GM18498 (cell line): ENCODE results near the gene SEC23B.
"Not testable (repeated sequence)": the region's sequence is repeated elsewhere in the genome, so short reads cannot be mapped to it uniquely, and the experiment has no call there.

Experiments used
- ATAC-seq: cut with Tn5 transposase; IDR thresholded peaks from one replicate; pipeline ENCODE4 v1.9.1; 2021; ENCODE audit warnings: mild to moderate bottlenecking, moderate library complexity; ENCODE audit not compliant: unreplicated experiment

The SEC23B gene

DNA sequence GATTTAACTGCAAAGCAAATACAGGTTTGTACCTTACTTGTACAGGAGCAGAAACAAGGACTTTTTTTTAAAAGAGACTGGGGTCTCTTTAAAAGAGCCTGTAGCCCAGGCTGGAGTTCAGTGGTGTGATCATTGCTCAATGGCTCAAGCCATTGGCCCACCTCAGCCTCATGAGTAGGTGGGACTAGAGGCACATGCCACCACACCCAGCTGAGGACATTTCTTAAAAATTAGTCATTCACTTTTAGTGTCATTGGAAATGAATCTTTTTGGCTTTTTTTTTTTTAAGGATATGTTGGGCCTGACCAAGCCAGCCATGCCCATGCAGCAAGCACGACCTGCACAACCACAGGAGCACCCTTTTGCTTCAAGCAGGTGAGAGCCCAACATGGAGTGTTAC lies 16.9 kb downstream of the SEC23B start:
- ATAC-seq = no peak

DNA sequence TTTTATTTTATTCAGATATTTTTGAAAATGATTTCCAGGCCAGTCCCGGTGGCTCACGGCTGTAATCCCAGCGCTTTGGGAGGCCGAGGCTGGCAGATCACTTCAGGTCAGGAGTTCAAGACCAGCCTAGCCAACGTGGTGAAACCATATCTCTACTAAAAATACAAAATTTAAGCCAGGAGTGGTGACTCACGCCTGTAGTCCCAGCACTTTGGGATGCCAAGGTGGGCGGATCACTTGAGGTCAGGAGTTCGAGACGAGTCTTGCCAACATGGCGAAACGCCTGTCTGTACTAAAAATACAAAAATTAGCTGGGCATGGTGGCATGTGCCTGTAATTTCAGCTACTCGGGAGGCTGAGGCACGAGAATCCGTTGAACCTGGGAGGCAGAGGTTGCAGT lies 19.0 kb downstream of the SEC23B start:
- not testable (repeated sequence) for ATAC-seq

DNA sequence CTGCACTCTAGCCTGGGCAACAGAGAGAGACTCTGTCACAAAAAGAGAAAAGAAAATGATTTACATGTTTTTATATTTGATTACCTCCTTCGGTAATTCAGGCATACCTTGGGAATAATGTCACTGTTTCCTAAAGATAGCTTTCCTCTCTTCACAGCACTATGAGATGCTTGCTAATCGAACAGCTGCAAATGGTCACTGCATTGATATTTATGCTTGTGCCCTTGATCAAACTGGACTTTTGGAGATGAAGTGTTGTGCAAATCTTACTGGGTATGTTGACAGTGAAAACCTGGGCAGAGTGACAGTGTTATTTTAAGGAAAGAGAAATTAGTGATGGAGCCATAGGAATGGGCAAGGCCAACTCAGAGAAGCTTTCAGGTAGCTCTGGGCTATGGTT lies 19.6 kb downstream of the SEC23B start:
- ATAC-seq = no peak

DNA sequence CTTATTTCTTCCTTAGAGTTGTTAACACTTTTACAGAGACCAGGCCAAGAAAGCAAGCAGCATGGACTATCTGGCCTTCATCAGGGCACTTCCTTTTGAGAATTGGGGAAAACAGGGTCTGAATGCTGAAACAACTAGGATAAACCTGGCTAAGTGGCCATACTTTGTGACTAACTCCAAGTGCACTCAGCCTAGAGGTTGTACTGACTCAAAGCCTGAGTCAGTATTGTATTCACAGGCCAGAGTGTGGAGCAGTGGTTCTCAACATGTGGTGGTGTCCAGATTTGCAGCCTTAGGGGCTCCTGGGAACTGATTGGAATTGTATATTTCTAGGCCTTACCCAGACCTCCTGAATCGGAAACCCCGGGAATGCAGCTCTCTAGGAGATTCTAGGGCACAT lies 20.1 kb downstream of the SEC23B start:
- ATAC-seq = no peak

- ATAC-seq = no peak
Measured at GRCh38 chr20:18529041-18529440, 21.3 kb downstream of the SEC23B start.

DNA sequence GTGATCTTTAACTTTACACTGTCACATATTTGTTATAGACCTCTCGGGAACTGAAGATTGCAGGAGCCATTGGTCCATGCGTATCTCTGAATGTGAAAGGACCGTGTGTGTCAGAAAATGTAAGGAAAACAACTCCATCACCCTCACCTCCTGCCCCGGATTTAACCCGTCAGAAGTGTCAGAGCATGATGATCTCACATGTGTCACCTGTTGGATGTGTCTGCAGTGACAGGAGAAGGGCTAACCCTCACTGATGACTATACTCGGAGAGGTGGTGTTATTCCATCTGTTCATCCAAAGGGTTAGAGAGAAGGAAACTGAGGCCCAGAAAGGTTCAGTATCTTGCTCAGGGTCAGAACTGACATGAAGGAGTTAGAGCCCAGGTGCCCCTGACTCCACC lies 24.9 kb downstream of the SEC23B start:
- no peak for ATAC-seq

DNA sequence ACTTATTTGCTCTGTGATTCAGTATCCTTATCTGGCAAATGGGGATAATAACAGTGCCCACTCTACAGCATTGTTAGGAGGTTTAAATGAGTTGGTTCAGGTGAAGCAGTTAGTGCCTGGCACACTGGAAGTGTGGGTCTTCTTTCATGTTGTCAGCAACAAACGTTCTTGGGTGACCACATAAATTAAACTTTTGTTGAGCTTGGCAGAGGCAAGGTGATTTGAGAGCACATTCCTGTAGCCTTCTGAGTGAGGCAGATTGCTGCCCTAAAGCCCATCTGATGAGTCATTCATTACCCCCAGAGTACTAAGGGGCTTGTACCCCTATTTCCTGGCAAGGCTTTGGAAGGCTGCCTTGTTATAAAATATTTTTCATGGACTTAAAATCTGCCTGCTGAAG lies 25.8 kb downstream of the SEC23B start:
- ATAC-seq = no peak

- no peak for ATAC-seq
Measured at GRCh38 chr20:18533978-18534644, 26.4 kb downstream of the SEC23B start.

DNA sequence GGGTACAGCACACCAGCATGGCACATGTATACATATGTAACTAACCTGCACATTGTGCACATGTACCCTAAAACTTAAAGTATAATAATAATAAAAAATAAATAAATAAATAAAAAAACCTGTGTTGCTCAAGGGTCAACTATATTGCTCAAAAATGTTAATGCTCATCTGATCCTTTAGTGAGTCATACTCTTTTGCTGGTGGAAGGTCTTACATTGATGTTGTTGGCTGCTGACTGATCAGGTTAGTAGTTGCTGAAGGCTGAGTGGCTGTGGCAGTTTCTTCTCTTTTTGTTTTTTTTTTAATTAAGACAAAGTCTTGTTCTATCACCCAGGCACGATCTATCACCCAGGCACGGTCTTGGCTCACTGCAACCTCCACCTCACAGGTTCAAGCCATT lies 29.9 kb downstream of the SEC23B start:
- ATAC-seq = no peak

GRCh38 chr20:18541741-18542140 lies 34.0 kb downstream of the SEC23B start:
- no peak for ATAC-seq

DNA sequence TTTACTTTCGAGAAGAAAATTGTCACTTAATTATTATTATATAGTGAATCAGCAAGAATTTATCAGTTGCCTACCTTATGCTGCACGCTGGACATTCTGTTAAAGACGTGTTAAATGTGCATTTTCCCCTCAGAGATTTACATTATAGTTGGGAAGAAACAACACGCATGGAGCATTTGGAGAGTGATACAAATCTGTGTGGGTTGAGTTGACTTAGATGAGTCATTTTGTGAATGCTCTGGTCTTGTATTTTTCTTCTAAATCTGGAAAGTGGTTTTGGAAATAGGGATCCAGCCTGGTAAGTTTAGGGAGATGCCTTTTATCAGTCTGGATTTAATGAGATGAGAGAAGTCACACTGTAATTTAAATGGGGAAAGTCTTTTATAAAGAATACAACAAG lies 35.5 kb downstream of the SEC23B start:
- no peak for ATAC-seq

DNA sequence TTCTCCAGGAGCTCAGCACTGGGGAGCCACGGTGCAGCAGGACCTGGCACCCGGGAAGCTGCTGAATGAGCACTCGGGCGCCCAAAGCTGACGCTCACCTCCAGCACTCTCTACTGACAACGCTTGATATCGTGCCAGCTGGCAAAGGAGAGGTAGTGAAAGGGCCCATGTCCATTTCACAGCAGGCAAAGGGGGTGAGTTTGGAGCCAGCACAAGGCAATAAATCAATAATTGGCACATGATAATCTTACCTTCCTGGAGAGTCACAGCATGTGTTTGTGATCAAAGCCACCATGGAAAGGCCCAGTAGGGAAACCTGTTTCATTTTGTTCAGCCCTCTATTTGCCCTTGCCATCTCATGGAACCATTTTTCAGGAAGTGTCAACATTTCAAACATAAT lies 36.2 kb downstream of the SEC23B start:
- no peak for ATAC-seq

GRCh38 chr20:18545566-18545965 lies 37.8 kb downstream of the SEC23B start:
- ATAC-seq = no peak

GRCh38 chr20:18548465-18548864 lies 40.7 kb downstream of the SEC23B start:
- no peak for ATAC-seq

- no peak for ATAC-seq
Measured at GRCh38 chr20:18553746-18554145, 46.0 kb downstream of the SEC23B start.

DNA sequence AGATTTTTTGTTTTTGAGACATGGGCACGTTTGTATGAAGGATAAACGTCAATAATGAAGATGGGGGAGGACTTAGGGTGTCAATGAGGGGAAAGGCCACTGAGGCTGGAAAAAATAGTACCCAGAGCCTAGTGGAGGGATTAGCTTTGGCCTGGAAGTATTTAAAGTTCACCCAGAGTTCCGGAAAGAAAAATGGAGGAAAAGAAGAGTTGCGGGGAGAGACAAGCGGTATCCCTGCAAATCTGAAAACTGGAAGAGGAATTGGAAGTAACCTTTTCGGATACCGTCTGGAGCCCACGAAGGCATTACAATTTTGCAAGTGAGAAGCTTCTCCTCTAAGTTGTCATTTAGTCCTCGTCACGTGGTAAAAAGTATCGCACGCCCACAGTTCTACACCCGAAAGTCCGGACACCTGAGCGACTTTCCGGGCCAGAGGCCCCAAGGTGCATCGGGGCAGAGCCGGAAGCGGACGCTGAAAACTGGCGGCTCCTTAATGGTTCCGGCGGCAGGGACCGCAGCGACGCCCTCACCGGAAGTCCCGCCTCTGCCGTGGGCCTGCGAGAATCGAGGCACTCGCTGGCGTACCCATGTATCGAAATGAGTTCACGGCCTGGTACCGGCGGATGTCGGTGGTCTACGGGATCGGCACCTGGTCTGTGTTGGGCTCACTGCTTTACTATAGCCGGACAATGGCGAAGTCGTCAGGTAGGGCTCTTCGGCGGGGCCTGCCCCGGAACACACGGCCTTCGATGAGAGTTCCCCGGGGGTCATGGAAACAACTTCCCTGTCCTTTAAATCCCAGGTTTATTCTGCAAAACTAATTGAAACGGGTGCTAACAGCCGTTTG lies 59.4 kb downstream of the SEC23B start, which contains the start of gene SMIM26:
Gene SMIM26 (plus strand): TSS at position 541 of the 847 bp plus-strand sequence. CDS start 47 bp downstream, at position 588.
- ATAC-seq = peak; percentile 99

DNA sequence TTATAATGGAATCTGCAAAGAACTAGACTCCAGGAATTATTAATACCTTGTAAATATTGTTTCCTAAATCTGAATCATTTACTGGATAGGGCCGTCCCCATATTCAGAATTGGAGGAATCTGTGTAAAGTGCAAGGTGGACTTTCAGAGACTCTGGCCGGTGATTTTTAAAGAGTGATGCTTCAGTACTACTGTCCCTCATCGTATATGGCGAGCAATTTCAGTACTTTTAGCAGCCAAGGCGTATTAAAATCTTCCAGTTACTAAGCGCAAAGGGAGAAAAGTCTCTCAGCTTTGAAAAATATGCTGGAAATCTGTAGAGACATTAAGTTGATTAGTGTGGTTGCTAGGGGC lies 60.0 kb downstream of the SEC23B start:
- peak; percentile 25 for ATAC-seq

GRCh38 chr20:18571009-18571408 lies 63.3 kb downstream of the SEC23B start:
- no peak for ATAC-seq

DNA sequence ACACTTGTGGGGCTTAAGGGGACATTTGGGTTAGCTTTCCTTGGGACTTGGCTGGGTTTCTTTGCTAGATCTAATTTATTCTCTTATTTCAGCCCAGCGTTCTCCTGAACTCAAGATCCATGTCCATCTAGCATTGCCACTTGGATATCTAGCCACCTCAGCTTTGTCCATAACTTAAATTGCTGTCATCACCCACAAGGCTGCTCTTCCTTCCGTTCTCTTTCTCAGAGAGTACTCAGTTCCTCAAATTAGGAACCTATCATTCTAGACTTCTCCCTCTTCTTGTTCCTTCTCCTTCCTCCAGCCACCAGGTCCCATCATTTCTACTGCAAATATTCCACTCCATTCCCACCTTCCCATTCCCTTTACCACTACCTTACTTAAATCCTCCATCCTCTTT lies 63.8 kb downstream of the SEC23B start:
- no peak for ATAC-seq

DNA sequence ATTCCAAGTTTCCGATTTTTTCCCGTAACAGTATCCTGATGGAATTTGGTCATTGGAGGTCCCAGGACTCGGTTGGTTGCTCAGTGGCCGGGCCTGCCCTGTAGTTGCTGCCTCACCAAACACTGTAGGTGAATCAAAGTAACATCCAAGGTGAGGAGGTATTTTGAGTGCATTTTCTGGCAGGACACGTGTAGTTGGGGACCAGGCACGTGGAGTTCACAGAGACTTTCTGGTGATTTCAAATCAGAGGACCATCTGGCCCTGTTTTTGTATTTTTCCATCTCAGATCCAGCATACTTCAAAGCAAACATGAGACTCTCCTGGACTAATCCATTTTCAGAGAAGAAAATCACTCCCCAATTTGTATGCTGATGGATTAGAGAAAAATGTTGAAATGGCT lies 70.2 kb downstream of the SEC23B start:
- ATAC-seq = no peak

DNA sequence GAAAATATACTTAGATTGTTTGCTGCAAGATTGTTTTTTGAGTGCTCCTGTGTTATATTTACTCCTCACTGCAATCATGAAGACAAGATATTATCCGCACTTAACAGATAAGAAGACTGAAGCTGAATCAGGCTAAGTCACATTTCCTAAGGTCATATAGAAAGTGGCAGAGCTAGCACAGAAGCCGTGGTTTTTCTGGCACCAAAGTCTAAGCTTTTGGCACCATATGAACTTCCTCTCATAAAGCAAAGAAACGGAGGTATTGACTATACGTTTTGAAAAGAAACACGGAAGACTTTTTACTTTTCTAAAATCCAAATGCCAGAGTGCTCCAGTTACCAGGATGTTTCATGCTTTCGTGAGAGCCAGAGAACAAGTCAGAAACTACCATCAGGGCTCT lies 70.8 kb downstream of the SEC23B start:
- no peak for ATAC-seq

DNA sequence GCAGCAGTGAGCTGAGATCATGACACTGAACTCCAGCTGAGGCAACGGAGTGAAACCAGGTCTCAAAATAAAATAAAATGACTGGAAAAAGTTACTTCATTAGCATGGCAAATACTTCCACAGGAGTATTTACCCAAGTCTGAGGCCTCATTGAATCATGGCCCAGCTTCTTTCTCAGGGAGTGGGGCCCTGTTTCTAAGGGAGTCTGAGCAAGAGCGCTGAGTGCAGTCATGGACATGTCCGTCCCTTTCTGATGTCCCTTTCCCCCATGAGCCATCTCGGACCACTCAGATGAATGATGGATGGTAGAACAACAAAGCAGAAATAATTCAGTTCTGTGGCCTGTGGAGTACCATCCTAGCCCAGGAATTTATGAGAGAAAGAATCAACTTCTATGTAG lies 72.3 kb downstream of the SEC23B start:
- no peak for ATAC-seq
